ENCODE measurements around the gene HOXD10.

The HOXD10 gene

DNA sequence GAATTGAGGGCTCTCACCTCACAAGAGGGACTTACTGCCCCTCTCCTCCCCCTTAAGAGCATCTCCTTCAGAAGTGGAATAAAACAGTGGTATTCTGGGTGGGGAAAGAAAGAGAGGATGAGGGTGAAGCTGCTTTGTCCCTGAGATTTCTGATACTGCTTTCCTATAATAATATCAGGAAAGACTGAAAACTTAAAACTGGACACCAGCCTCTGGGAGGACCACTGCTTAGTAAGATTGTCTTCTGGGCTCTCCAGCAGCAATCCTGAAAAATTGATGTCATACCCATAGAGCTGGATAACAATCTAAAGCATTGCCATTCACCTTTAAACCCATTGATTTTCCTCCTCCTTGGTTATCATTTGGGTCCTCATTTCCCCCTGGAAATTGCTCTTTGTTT lies 30.1 kb downstream of the HOXD10 start:
- H3K27ac ChIP-seq (ENCODE audit: low read length) = no peak overlapping the region
- H4K20me1 ChIP-seq (ENCODE audit: insufficient read depth, low read length) = no peaks in the 10 kb centered on the region
- H3K4me1 ChIP-seq (ENCODE audit: low read length) = no peaks in the 10 kb centered on the region

DNA sequence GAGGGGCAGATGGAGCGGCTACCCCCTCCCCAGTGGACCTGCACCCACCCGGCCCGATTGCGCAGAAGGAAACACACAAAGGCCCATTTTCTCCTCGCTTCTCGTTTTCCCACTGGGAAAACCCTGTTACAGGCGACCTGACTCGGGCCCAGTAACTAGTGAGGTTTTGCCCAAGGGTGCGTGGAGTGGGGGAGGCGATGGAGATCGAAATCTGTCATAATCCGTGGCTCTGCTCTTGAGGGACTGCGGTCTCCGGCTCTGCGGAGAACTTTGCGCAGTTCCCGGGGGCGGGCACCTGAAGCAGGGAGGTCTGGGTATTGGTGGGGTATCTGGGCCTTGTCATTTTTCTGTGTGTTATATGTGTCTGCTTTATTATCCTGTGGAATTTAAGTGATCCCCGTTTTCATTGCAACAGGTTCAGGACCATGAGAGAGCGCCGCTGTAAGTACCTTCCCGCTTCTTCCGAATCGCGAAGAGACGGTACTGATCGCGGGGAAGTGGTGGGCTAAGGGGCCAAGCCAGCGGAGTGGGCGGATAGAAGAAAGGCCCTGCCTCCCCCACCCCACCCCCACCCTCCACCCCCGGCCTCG lies 30.7 kb downstream of the HOXD10 start:
- H3K27me3 ChIP-seq (ENCODE audit: low read depth, low read length) = peaks cover 3% of the 10 kb centered on the region; the same call in 1 of the 2 replicates
- no peak overlapping the region for H2AFZ ChIP-seq (ENCODE audit: low read depth, low read length)
- TF ChIP-seq, protein P1, sequence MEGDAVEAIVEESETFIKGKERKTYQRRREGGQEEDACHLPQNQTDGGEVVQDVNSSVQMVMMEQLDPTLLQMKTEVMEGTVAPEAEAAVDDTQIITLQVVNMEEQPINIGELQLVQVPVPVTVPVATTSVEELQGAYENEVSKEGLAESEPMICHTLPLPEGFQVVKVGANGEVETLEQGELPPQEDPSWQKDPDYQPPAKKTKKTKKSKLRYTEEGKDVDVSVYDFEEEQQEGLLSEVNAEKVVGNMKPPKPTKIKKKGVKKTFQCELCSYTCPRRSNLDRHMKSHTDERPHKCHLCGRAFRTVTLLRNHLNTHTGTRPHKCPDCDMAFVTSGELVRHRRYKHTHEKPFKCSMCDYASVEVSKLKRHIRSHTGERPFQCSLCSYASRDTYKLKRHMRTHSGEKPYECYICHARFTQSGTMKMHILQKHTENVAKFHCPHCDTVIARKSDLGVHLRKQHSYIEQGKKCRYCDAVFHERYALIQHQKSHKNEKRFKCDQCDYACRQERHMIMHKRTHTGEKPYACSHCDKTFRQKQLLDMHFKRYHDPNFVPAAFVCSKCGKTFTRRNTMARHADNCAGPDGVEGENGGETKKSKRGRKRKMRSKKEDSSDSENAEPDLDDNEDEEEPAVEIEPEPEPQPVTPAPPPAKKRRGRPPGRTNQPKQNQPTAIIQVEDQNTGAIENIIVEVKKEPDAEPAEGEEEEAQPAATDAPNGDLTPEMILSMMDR (IDR thresholded peaks at IDR 0.05; ENCODE audit: low read depth, low read length) = no peak
- TF ChIP-seq EZH2phosphoT487 (IDR thresholded peaks at IDR 0.05; ENCODE audit: low read depth) = no peak
- H3K79me2 ChIP-seq (ENCODE audit: low read length) = no peaks in the 10 kb centered on the region
- H3K9me3 ChIP-seq (ENCODE audit: insufficient read depth, low read length) = no peaks in the 10 kb centered on the region
- H3K4me3 ChIP-seq (ENCODE audit: low read length) = no peak overlapping the region
- no peaks in the 10 kb centered on the region for H3K36me3 ChIP-seq (replicated peaks; ENCODE audit: low read depth, low read length)
- H3K4me1 ChIP-seq (ENCODE audit: low read length) = no peaks in the 10 kb centered on the region
- H3K4me2 ChIP-seq (ENCODE audit: low read length) = no peak overlapping the region
- H3K27ac ChIP-seq (ENCODE audit: low read length) = no peak overlapping the region
- H4K20me1 ChIP-seq (ENCODE audit: insufficient read depth, low read length) = no peaks in the 10 kb centered on the region
- H3K9ac ChIP-seq (ENCODE audit: low read length) = no peak overlapping the region

More for the DNA sequence above, 30.1 kb downstream of the HOXD10 start:
- no peak overlapping the region for H2AFZ ChIP-seq (ENCODE audit: low read depth, low read length)
- peaks cover 3% of the 10 kb centered on the region; the same call in 1 of the 2 replicates for H3K27me3 ChIP-seq (ENCODE audit: low read depth, low read length)
- H3K9me3 ChIP-seq (ENCODE audit: insufficient read depth, low read length) = no peaks in the 10 kb centered on the region
- H3K9ac ChIP-seq (ENCODE audit: low read length) = no peak overlapping the region
- no peak for TF ChIP-seq EZH2phosphoT487 (IDR thresholded peaks at IDR 0.05; ENCODE audit: low read depth)
- TF ChIP-seq, protein P1 (IDR thresholded peaks at IDR 0.05; ENCODE audit: low read depth, low read length) = no peak
- no peak overlapping the region for H3K4me3 ChIP-seq (ENCODE audit: low read length)
- H3K79me2 ChIP-seq (ENCODE audit: low read length) = no peaks in the 10 kb centered on the region
- no peaks in the 10 kb centered on the region for H3K36me3 ChIP-seq (replicated peaks; ENCODE audit: low read depth, low read length)
- no peak overlapping the region for H3K4me2 ChIP-seq (ENCODE audit: low read length)

DNA sequence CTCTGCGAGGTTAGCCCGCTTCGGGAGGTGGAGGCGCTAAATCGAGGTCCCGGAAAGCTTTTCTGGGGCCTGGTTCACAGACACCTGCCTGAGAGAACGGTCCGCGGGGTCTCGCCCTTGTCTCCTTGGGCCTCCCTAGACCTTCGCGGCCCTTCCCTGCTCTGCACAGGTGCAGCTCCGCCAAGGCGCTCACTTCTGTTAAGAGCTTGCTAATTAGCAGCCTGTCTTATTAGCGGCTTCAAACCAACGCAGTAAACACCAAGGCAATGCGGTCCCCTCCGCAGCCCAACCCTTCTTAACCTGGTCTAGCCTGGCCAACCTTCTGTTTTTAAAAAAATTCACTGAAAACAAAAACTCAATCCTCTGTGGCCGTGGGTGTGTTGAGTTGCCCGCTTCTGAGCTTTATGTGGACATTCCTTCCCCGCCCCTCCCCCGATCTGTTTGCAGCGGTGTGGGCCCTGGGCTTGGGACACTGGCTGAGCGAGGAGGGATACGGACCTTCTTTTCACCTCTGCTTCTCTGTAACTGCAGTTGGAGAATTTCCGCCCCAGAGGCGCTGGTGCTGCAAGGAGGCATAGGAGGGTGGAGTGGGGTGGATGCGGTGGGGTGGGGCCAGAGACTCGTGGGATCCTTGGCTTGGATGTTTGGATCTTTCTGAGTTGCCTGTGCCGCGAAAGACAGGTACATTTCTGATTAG lies 31.4 kb downstream of the HOXD10 start:
- Histone ChIP-seq H3K9me3 (ENCODE audit: insufficient read depth, low read length) (no peaks in the 10 kb centered on the region), H3K9ac (ENCODE audit: low read length) (no peak overlapping the region), H3K36me3 (replicated peaks; ENCODE audit: low read depth, low read length) (no peaks in the 10 kb centered on the region), H3K79me2 (ENCODE audit: low read length) (no peaks in the 10 kb centered on the region), H2AFZ (ENCODE audit: low read depth, low read length) (no peak overlapping the region), H3K27me3 (ENCODE audit: low read depth, low read length) (peaks cover 3% of the 10 kb centered on the region; the same call in 1 of the 2 replicates), H3K4me1 (ENCODE audit: low read length) (no peaks in the 10 kb centered on the region), H3K4me2 (ENCODE audit: low read length) (no peak overlapping the region), H4K20me1 (ENCODE audit: insufficient read depth, low read length) (no peaks in the 10 kb centered on the region), H3K27ac (ENCODE audit: low read length) (no peak overlapping the region), H3K4me3 (ENCODE audit: low read length) (no peak overlapping the region)
- TF ChIP-seq, protein P1 (IDR thresholded peaks at IDR 0.05; ENCODE audit: low read depth, low read length) = no peak
- TF ChIP-seq EZH2phosphoT487 (IDR thresholded peaks at IDR 0.05; ENCODE audit: low read depth) = no peak

DNA sequence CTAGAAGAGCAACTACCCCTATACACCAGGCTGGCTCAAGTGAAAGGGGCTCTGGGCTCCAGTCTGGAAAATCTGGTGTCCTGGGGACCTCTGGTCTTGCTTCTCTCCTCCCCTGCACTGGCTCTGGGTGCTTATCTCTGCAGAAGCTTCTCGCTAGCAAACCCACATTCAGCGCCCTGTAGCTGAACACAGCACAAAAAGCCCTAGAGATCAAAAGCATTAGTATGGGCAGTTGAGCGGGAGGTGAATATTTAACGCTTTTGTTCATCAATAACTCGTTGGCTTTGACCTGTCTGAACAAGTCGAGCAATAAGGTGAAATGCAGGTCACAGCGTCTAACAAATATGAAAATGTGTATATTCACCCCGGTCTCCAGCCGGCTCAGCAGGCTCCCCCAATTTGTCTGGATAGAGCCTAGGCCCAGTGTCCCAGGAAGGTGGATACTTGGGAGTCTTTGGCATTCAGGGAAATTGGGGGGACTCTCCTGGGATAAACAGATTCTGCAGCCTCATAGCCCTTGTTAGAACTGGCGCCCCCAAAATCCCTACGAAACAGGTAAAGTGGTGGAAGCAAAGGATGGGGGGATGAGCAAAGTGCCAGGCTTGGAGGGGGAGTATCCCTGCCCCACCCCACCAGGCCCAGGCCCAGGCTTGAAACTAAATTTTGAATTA lies 32.3 kb downstream of the HOXD10 start:
- Histone ChIP-seq H3K27ac (ENCODE audit: low read length) (no peak overlapping the region), H3K4me3 (ENCODE audit: low read length) (no peak overlapping the region), H2AFZ (ENCODE audit: low read depth, low read length) (no peak overlapping the region), H3K9ac (ENCODE audit: low read length) (no peak overlapping the region), H3K4me2 (ENCODE audit: low read length) (no peak overlapping the region), H3K36me3 (replicated peaks; ENCODE audit: low read depth, low read length) (no peaks in the 10 kb centered on the region), H3K79me2 (ENCODE audit: low read length) (no peaks in the 10 kb centered on the region), H3K9me3 (ENCODE audit: insufficient read depth, low read length) (no peaks in the 10 kb centered on the region), H3K4me1 (ENCODE audit: low read length) (no peaks in the 10 kb centered on the region), H3K27me3 (ENCODE audit: low read depth, low read length) (peaks cover 3% of the 10 kb centered on the region; the same call in 1 of the 2 replicates), H4K20me1 (ENCODE audit: insufficient read depth, low read length) (no peaks in the 10 kb centered on the region)
- TF ChIP-seq, protein P1 (IDR thresholded peaks at IDR 0.05; ENCODE audit: low read depth, low read length) = no peak
- no peak for TF ChIP-seq EZH2phosphoT487 (IDR thresholded peaks at IDR 0.05; ENCODE audit: low read depth)

All from OCI-LY3 (cell line).